ENCODE results near the gene ENC1. TPM values are rescaled to one million over a fixed set of nuclear protein-coding genes. Genes with fewer than 3 reads are reported as not detected.
A peak's percentile ranks its signal among the peaks of the same experiment; 100 is the strongest.
"Not testable (repeated sequence)": the region's sequence is repeated elsewhere in the genome, so short reads cannot be mapped to it uniquely, and the experiment has no call there.

Gene ENC1
- 21.9 TPM for total RNA-seq (ENCODE audit: insufficient read depth, low replicate concordance)

DNA sequence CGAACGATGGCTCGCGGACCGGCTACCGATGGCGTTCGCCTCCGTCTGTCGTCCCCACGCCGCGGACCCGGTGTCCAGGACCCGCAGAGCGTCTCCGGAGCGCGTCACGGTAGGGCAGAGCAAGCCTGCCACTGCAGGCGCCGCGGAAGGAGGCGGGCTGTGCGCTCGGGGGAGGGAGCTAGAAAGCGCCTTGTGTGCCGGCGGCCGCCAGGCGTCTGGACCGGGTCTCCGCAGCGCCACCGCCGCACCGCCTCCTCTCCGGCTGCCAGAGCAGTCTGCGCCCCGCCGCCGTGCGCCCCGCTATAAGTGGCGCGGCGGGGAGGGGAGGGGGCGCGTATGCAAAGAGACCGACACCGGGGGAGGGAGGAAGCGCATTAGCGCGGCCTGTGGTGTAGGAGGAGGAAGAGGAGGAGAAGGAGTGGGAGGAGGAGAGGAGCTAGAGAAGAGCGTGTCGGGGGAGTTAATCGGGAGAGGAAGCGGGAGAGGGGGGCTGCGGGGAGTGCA, at the start of gene ENC1:
TSS of gene ENC1 (minus strand) at position 279 of the 504 bp plus-strand sequence. CDS start 4,243 bp downstream, outside the sequence.
- DNase-seq (ENCODE audit: low spot score): peak; percentile 98

DNA sequence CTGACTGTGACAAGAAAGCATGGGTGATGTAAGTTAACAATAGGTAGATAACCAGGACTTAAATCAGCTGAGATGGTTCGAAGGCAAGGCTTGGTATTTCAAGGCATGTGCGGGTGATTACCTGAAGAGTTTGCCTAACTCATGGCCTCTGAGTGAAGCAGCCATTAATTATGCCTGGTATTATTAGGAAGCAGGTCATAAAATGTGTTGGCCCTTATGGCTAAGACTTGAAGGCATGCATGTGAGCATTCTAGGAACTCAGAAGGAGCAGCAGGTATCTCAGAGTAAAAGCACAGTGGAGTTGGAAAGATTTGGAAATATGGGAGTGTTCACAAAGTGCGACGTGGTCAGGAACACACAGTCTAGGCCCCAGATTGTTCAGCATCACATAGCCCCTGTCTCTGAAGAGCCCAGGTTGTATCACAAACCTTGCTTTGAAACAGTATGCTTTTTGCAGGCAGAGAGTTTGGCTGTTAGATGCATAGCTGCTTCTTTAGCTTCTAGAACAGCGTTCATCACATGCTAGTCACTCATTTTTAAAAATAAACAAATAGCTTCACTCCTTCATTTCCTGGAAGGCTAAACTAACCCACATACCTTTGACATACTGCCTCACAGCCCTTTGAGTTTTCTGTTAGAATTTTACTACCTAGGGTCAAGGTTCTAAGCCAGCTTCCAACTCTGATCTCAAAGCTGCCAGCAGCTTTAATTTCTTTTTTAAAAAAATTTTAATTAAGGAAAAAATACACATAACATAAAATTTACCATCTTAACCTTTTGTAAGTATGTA, 46.6 kb upstream of the ENC1 start:
- no peak for DNase-seq (ENCODE audit: low spot score)

- peak; percentile 25 for DNase-seq (ENCODE audit: low spot score)
Measured at GRCh38 chr5:74685979-74686631, 45.6 kb upstream of the ENC1 start.

- DNase-seq (ENCODE audit: low spot score): peak; percentile 88
Measured at GRCh38 chr5:74684900-74685851, 44.6 kb upstream of the ENC1 start, which contains the start of gene HEXB. HEXB (plus strand) TSS chr5:74685233; CDS start chr5:74685261, 28 bp downstream.

GRCh38 chr5:74679966-74680365, 39.4 kb upstream of the ENC1 start:
- no peak for DNase-seq (ENCODE audit: low spot score)

DNA sequence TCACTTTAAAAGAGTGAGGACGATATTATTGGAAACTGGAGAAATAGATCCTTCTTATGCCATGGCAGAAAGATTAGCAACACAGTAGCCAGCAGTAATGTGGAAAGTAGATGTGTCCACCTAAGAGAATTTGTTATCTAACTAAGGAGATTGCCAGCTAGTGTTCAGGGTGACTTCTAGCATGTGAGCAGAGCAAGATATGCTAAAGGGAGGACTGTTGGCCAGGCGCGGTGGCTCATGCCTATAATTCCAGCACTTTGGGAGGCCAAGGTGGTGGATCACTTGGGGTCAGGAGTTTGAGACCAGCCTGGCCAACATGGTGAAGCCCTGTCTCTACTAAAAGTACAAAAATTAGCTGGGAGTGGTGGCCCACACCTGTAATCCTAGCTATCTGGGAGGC, 38.8 kb upstream of the ENC1 start:
- DNase-seq (ENCODE audit: low spot score): not testable (repeated sequence)

DNA sequence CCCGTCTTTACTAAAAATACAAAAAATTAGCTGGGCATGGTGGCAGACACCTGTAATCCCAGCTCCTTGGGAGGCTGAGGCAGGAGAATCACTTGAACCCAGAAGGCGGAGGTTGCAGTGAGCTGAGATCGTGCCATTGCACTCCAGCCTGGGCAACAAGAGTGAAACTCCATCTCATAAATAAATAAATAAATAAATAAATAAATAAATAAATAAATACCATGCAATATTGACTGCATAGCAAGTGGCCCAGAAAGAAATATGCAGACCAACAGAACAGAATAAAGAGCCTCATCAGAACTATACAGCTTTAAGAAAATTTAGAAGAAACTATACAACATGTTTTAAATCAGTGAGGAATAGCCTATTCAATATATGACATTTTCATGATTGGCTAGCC, 37.6 kb upstream of the ENC1 start:
- DNase-seq (ENCODE audit: low spot score): not testable (repeated sequence)

DNA sequence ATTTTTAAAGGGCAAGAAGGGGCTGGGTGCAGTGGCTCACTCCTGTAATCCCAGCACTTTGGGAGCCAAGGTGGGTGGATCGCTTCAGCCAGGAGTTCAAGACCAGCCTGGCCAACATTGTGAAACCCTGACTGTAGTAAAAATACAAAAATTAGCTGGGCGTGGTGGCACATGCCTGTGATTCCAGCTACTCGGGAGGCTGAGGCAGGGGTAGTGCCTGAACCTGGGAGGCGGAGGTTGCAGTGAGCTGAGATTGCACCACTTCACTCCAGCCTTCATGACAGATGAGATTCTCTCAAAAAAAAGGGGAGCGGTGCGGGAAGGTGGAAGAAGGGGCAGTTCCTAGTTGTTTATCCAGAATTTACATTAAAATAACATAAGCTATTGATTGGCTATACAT, 35.9 kb upstream of the ENC1 start:
- DNase-seq (ENCODE audit: low spot score): not testable (repeated sequence)

DNA sequence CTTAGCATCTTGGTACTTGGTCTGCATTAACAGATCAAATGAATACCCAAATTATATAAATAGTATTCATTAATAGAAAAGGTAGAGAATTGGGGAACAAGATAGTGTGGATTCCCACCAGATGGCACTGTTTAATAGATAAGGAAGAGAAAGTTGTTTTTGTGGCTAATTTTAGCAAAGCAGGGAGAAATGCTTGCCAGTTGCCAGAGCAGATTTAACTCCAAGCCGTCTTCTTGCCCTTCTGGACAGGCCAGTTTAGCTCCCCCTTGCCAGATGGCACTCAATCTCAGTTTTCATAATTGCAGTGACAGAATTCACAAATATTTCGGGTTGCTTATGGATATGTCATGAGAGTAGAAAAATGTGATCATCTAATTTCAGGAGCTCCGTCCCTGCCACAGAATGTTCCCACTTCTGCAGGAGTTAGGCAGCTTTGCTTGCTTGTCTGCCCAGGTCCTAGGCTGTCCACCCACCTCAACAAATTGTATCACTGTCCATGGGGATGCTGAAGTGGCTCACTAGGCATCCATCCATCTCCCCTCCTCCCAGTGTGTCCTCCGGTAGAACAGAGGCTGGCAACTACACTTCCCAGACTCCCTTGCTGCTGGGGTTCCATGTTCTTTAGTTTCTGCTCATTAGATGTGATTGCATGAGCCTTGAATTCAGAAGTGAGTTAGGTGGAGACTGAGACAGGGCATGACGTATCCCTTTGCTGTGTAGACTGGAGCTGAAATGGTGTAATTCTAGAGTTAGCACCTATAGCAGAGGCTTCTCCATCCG, 32.7 kb upstream of the ENC1 start:
- DNase-seq (ENCODE audit: low spot score): peak; percentile 57

GRCh38 chr5:74672215-74672877, 31.8 kb upstream of the ENC1 start:
- no peak for DNase-seq (ENCODE audit: low spot score)

DNA sequence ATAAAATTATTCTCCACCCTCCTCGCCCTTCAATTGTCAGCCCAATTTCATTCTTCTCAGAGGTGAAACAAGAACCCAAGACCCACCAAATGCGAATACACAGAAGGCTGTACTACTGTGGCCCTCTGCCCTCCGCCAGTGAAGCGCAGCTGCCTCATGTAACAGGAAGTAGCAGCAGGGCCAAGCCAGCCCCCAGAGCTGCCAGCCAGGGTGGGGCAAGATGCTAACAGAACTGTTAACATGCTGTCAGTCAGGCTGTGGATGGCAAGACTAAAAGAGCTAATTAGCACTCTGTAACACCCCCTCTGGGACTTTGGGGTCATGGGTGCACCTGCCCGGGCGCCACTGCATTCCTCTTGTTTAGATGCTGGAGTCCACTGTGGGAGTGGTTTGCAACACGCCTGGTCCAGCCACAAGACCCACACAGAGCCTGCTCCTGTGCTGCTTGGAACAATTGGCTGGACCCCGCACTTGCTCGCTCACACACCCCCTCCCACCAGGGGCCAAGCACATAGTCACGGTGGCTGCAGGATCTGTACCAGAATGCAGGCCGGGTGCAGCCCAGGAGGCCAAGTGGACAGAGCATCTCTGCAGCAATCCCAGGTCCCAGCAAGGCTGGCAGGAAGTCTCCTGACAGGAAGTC, 30.0 kb upstream of the ENC1 start:
- no peak for DNase-seq (ENCODE audit: low spot score)

DNA sequence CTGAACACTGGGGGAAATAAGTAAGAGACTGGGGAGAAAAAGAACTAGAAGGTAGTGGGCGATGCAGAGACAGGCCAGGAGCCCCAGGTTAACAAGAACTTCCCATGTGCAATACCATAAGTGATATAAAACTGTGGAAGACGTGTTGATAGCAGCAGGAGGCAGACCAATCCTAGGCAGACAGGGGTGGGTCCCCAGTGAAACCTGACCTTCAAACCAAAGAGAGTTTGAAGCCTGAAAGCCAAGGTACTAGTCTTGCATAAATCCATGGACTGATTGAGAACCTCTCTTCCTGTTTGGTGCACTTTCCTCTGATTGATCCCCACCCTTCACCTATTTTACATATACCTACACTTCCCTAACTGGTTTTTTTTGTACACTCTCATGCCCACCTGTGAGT, 29.3 kb upstream of the ENC1 start:
- no peak for DNase-seq (ENCODE audit: low spot score)

DNA sequence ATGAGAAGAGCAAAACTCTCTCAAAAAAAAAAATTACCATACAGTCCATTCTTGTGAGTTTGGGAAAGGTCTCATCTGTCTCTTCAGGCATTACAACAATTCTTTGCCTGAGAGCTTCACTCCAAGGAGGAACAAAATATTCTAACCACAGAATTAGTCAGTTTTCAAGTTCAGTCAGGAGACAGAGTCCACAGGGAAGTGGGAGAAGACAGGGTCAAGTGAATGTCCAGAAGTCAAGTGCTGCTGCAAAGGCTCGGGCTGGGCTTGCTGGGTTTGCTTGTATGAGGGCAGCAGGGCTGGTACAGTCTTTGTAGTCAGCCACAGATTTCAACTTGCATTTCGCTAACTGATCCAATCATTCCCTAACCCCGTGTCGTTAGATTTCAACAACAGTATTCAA, 26.9 kb upstream of the ENC1 start:
- DNase-seq (ENCODE audit: low spot score): no peak

GRCh38 chr5:74665816-74666215, 25.3 kb upstream of the ENC1 start:
- DNase-seq (ENCODE audit: low spot score): no peak

GRCh38 chr5:74665273-74665672, 24.7 kb upstream of the ENC1 start:
- DNase-seq (ENCODE audit: low spot score): no peak

GRCh38 chr5:74664551-74664950, 24.0 kb upstream of the ENC1 start:
- DNase-seq (ENCODE audit: low spot score): no peak

- DNase-seq (ENCODE audit: low spot score): no peak
Measured at GRCh38 chr5:74660873-74661272, 20.3 kb upstream of the ENC1 start.

DNA sequence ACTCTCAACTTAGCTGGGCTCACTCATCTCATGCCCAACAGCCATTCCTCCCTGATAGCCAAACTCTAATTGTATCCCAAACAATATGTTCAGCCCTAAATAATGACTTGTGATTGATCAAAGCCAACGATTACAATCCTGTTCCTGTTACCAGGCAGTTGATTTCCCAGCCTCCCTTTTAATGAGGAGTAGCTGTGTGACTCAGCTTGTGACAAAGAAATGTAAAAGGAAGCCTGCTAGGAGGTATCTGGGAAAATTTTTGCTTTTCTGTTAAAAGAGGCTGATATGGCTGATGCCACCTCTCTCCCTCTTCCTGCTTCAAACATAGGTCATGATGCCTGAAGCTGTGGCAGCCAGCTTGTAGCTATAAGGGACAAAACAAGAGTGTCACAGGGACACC, 19.6 kb upstream of the ENC1 start:
- DNase-seq (ENCODE audit: low spot score): no peak

- DNase-seq (ENCODE audit: low spot score): no peak
Measured at GRCh38 chr5:74659172-74659571, 18.6 kb upstream of the ENC1 start.

GRCh38 chr5:74657165-74657564, 16.6 kb upstream of the ENC1 start:
- no peak for DNase-seq (ENCODE audit: low spot score)

Data from umbilical cord (tissue), 2 donors.